ENCODE data around the gene KCTD5. TPM values are rescaled to one million over a fixed set of nuclear protein-coding genes. Genes with fewer than 3 reads are reported as not detected.

The KCTD5 gene
- total and polyA plus RNA-seq, 9 of the 15 experiments (the other 6 are each of a cell fraction or from before 2014, with no cell fraction given), result 0.73 to 58.3 (median 32.3) TPM

- BruUV-seq (replicated peaks), result no TSS peak
- TF ChIP-seq RREB1 (CRISPR knock-in tag; IDR thresholded peaks at IDR 0.05), result no peak
- TF ChIP-seq ZNF224 (CRISPR knock-in tag; IDR thresholded peaks at IDR 0.05), result no peak
- 0 out of 2 replicates have a peak, but pooled peaks have one; percentile 14 for TF ChIP-seq POLR2G (IDR thresholded peaks at IDR 0.05; ENCODE audit: low read depth, low read length)
- TF ChIP-seq MED1 (CRISPR knock-in tag; IDR thresholded peaks at IDR 0.05; ENCODE audit: borderline replicate concordance), result no peak
- POLR2A ChIA-PET, result interaction anchor here (0.6 to 1.0 kb wide), 2 partner anchors 9 to 11 kb away, joined by 4 to 7 read pairs; no protein-coding TSS in a partner anchor
- Histone ChIP-seq H3K27ac (ENCODE audit: extremely low read depth, low read depth, low read length) (no peak overlapping the region), H3K79me2 (ENCODE audit: control insufficient read depth, insufficient read depth, low read length) (no peaks in the 10 kb centered on the region), H3K9ac (ENCODE audit: insufficient read depth in 1 of 2, low read depth in 2 of 2, low read length in 2 of 2) (no peak overlapping the region), H3K36me3 (ENCODE audit: control insufficient read depth, insufficient read depth, low read length) (peaks cover 58% of the 10 kb centered on the region; the same call in 2 of the 3 replicates), H3K4me1 (replicated peaks in 1 of 2; ENCODE audit: control insufficient read depth in 2 of 2, insufficient read depth in 2 of 2, low read length in 2 of 2) (peaks cover 0 to 15% of the 10 kb centered on the region in 2 experiments; a peak in 2 of 5 replicates), H3K4me3 (no peak overlapping the region), H3K4me2 (ENCODE audit: insufficient read depth, low read length) (no peak overlapping the region), H3K27me3 (ENCODE audit: control insufficient read depth in 2 of 2, insufficient read depth in 2 of 2, low read length in 2 of 2) (no peaks in the 10 kb centered on the region), H4K20me1 (replicated peaks; ENCODE audit: control insufficient read depth, insufficient read depth, low read length) (peaks cover 4% of the 10 kb centered on the region), H3K9me3 (replicated peaks; ENCODE audit: control insufficient read depth, insufficient read depth, low read depth, low read length) (no peaks in the 10 kb centered on the region), H2AFZ (ENCODE audit: low read depth, low read length) (no peak overlapping the region), H3K9me1 (ENCODE audit: control insufficient read depth, insufficient read depth, low read length) (peaks cover 3% of the 10 kb centered on the region)
- FAIRE-seq (no peak), ATAC-seq (no peak), DNase-seq (ENCODE audit: extremely low read depth in 1 of 4, low spot score in 3 of 4) (no peak)
- in situ Hi-C loops (cut with MboI), result no loop called here
- 93% methylated on average over 16 of the region's 28 CpGs for WGBS (ENCODE audit: insufficient coverage, low coverage, missing lambda C conversion rate)
- intact Hi-C loops (cut with micrococcal nuclease), result no loop called here
- CTCF ChIA-PET (ENCODE audit: low intra/inter-chr PET ratio), result no interaction called here
Measured at GRCh38 chr16:2698103-2698870, 16.0 kb downstream of the KCTD5 start.
